Astrocyte (in vitro differentiated cells and primary cell): ENCODE measurements around the gene FER. TPM values are rescaled to one million over a fixed set of nuclear protein-coding genes. Genes with fewer than 3 reads are reported as not detected.

Experiments used
- DNase-seq: peaks from one replicate; pipeline ENCODE4 v3.0.0-alpha.2; 2010; ENCODE audit warnings: low read depth
- FAIRE-seq: peaks from 2 replicates; lab custom pipeline; 2011; peaks lifted over from hg19 to GRCh38; lab: Jason Lieb, UNC
- H2AFZ ChIP-seq: 2 replicates; pipeline ENCODE4 v1.6.0; 2012; ENCODE audit warnings: low read depth, low read length, inconsistent platforms
- H3K27ac ChIP-seq: 2 replicates; pipeline ENCODE4 v1.5.1; 2011; ENCODE audit warnings: low read depth, low read length, inconsistent platforms
- H3K27me3 ChIP-seq: 2 replicates; pipeline ENCODE4 v1.6.0; 2011; ENCODE audit warnings: low read length, inconsistent platforms; ENCODE audit not compliant: insufficient read depth
- H3K36me3 ChIP-seq: 2 replicates; pipeline ENCODE4 v1.5.1; 2011; ENCODE audit warnings: low read length, inconsistent platforms; ENCODE audit not compliant: insufficient read depth
- H3K4me1 ChIP-seq: 2 replicates; pipeline ENCODE4 v1.5.1; 2011; ENCODE audit warnings: low read length, inconsistent platforms; ENCODE audit not compliant: insufficient read depth
- H3K4me2 ChIP-seq: 2 replicates; pipeline ENCODE4 v1.6.0; 2012; ENCODE audit warnings: low read length, inconsistent platforms
- H3K4me3 ChIP-seq: 2 replicates; pipeline ENCODE4 v1.5.1; 2011; ENCODE audit warnings: low read depth, mild to moderate bottlenecking, low read length, inconsistent platforms; ENCODE audit not compliant: insufficient read depth
- H3K79me2 ChIP-seq: 2 replicates; pipeline ENCODE4 v1.6.0; 2012; ENCODE audit warnings: mild to moderate bottlenecking, low read length, inconsistent platforms; ENCODE audit not compliant: insufficient read depth
- H3K9ac ChIP-seq: 2 replicates; pipeline ENCODE4 v1.6.0; 2012; ENCODE audit warnings: mild to moderate bottlenecking, low read length, inconsistent platforms
- H3K9me3 ChIP-seq: 2 replicates; pipeline ENCODE4 v1.5.1; 2012; ENCODE audit warnings: low read depth, mild to moderate bottlenecking, low read length, inconsistent platforms; ENCODE audit not compliant: insufficient read depth
- H4K20me1 ChIP-seq: 2 replicates; pipeline ENCODE4 v1.6.0; 2012; ENCODE audit warnings: low read length, inconsistent platforms; ENCODE audit not compliant: insufficient read depth
- H3K27ac Mint-ChIP-seq: one replicate; pipeline ENCODE4 v1.8.0; 2021; ENCODE audit warnings: mild to moderate bottlenecking, mixed read lengths; ENCODE audit not compliant: unreplicated experiment
- H3K27me3 Mint-ChIP-seq: one replicate; pipeline ENCODE4 v1.8.0; 2021; ENCODE audit warnings: low read depth, mixed read lengths; ENCODE audit not compliant: unreplicated experiment
- H3K36me3 Mint-ChIP-seq: one replicate; pipeline ENCODE4 v1.8.0; 2021; ENCODE audit warnings: low read depth, mixed read lengths; ENCODE audit not compliant: unreplicated experiment
- H3K4me1 Mint-ChIP-seq: one replicate; pipeline ENCODE4 v1.8.0; 2021; ENCODE audit warnings: low read depth, mixed read lengths; ENCODE audit not compliant: unreplicated experiment
- H3K4me3 Mint-ChIP-seq: one replicate; pipeline ENCODE4 v1.8.0; 2021; ENCODE audit warnings: mild to moderate bottlenecking, moderate library complexity, mixed read lengths; ENCODE audit not compliant: unreplicated experiment
- H3K9me3 Mint-ChIP-seq: one replicate; pipeline ENCODE4 v1.8.0; 2021; ENCODE audit warnings: mild to moderate bottlenecking, mixed read lengths; ENCODE audit not compliant: unreplicated experiment
- EZH2 ChIP-seq: IDR thresholded peaks from 2 replicates; pipeline ENCODE4 v1.6.1; 2012; ENCODE audit warnings: mild to moderate bottlenecking, low read length, inconsistent platforms; ENCODE audit not compliant: insufficient read depth
- total RNA-seq: library from RNA; stranded (reverse); gene quantifications from 2 replicates; pipeline ENCODE4 v1.2.1, GENCODE V29; 2021
- TF ChIP-seq, protein P1 (sequence below): IDR thresholded peaks from 2 replicates; pipeline ENCODE4 v1.5.1; 2011; ENCODE audit warnings: low read depth, mild to moderate bottlenecking, inconsistent platforms, low read length, moderate library complexity; ENCODE audit not compliant: insufficient read depth

Gene FER
- total RNA-seq, 1 donor from 2014 or later, result 21.6 TPM

DNA sequence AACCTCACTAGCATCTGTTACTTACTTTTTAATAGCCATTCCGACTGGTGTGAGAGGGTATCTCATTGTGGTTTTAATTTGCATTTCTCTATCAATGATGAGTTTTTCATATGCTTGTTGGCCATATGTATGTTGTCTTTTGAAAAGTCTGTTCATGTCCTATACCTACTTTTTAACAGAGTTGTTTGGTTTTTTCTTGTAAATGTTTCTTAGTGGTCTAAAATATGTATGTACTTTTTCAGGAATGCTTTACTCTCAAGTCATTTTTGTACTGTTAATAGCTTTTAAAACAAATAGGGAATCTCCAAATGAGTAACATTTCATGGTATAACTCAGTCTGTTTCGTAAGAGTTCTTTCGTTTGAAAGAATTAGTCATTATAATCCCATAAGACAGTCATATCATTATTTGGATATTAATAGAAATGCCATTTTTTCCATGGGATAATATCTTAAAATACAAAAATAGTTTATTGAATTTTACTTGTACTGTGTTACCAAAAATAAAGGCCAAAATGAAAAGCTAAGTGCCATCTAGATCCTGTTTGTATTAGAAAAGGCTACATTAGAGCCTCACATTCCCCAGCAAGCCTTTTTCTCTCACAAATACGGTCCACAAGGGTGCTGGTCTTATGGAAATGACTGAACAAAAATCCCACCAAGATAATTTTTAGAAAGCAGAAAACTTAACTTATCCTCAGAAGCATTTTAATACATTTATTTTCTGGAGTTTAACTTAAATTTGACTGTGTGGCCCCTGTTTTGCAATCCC is 414.4 kb downstream of the FER start:
- Histone ChIP-seq H3K4me1 (no peaks in the 10 kb centered on the region), H2AFZ (no peak overlapping the region), H3K27ac (no peak overlapping the region), H3K4me3 (no peak overlapping the region), H3K9me3 (no peaks in the 10 kb centered on the region), H3K4me2 (no peak overlapping the region), H3K79me2 (no peaks in the 10 kb centered on the region), H4K20me1 (no peaks in the 10 kb centered on the region), H3K36me3 (no peaks in the 10 kb centered on the region), H3K9ac (no peak overlapping the region), H3K27me3 (no peaks in the 10 kb centered on the region)
- no peak overlapping the region for H3K4me3 Mint-ChIP-seq
- H3K4me1 Mint-ChIP-seq, result no peaks in the 10 kb centered on the region
- no peaks in the 10 kb centered on the region for H3K9me3 Mint-ChIP-seq
- H3K36me3 Mint-ChIP-seq, result no peaks in the 10 kb centered on the region
- TF ChIP-seq, protein P1, sequence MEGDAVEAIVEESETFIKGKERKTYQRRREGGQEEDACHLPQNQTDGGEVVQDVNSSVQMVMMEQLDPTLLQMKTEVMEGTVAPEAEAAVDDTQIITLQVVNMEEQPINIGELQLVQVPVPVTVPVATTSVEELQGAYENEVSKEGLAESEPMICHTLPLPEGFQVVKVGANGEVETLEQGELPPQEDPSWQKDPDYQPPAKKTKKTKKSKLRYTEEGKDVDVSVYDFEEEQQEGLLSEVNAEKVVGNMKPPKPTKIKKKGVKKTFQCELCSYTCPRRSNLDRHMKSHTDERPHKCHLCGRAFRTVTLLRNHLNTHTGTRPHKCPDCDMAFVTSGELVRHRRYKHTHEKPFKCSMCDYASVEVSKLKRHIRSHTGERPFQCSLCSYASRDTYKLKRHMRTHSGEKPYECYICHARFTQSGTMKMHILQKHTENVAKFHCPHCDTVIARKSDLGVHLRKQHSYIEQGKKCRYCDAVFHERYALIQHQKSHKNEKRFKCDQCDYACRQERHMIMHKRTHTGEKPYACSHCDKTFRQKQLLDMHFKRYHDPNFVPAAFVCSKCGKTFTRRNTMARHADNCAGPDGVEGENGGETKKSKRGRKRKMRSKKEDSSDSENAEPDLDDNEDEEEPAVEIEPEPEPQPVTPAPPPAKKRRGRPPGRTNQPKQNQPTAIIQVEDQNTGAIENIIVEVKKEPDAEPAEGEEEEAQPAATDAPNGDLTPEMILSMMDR, result no peak
- TF ChIP-seq EZH2, result no peak
- no peak for DNase-seq
- H3K27ac Mint-ChIP-seq, result no peak overlapping the region
- H3K27me3 Mint-ChIP-seq, result no peaks in the 10 kb centered on the region
- no peak for FAIRE-seq

- Mint-ChIP-seq H3K27me3 (no peaks in the 10 kb centered on the region), H3K36me3 (peaks cover 2% of the 10 kb centered on the region), H3K27ac (no peak overlapping the region), H3K4me3 (no peak overlapping the region), H3K9me3 (no peaks in the 10 kb centered on the region), H3K4me1 (no peaks in the 10 kb centered on the region)
- H3K4me3 ChIP-seq, result no peak overlapping the region
- DNase-seq (no peak), FAIRE-seq (no peak)
- no peaks in the 10 kb centered on the region for H4K20me1 ChIP-seq
- H3K9ac ChIP-seq, result no peak overlapping the region
- no peak overlapping the region for H3K27ac ChIP-seq
- no peak for TF ChIP-seq EZH2
- TF ChIP-seq, protein P1, result no peak
- H3K4me1 ChIP-seq, result no peaks in the 10 kb centered on the region
- no peak overlapping the region for H3K4me2 ChIP-seq
- no peaks in the 10 kb centered on the region for H3K36me3 ChIP-seq
- no peaks in the 10 kb centered on the region for H3K9me3 ChIP-seq
- no peaks in the 10 kb centered on the region for H3K79me2 ChIP-seq
- no peaks in the 10 kb centered on the region for H3K27me3 ChIP-seq
- H2AFZ ChIP-seq, result no peak overlapping the region
Observed at GRCh38 chr5:109163336-109163735, 415.6 kb downstream of the FER start.

DNA sequence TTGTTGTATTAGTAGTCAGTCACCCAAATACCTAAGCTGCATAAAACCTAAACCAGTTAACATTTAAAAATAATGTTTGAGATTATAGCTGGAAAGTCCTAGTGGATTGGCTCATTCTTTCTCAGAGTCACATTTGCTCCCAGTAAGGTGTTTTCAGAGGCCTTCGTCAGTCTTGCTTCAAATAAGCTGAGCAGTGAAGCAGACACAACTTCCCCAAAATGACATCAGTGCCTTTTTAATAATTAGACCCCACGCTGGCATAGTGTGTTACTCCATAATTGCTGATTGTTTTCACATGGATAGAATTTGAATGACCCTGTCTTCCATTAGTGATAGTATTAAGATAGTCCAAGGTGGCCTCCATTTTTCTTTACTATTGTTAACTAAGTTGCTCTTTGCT is 416.3 kb downstream of the FER start:
- Histone ChIP-seq H3K27ac (no peak overlapping the region), H3K4me2 (no peak overlapping the region), H3K9ac (no peak overlapping the region), H3K4me3 (no peak overlapping the region), H3K4me1 (no peaks in the 10 kb centered on the region), H3K9me3 (no peaks in the 10 kb centered on the region), H3K79me2 (no peaks in the 10 kb centered on the region), H3K27me3 (no peaks in the 10 kb centered on the region), H2AFZ (no peak overlapping the region), H3K36me3 (no peaks in the 10 kb centered on the region), H4K20me1 (no peaks in the 10 kb centered on the region)
- TF ChIP-seq, protein P1, result no peak
- TF ChIP-seq EZH2, result no peak
- Mint-ChIP-seq H3K36me3 (peaks cover 2% of the 10 kb centered on the region), H3K4me1 (no peaks in the 10 kb centered on the region), H3K4me3 (no peak overlapping the region), H3K9me3 (no peaks in the 10 kb centered on the region), H3K27ac (no peak overlapping the region), H3K27me3 (no peaks in the 10 kb centered on the region)
- DNase-seq, result no peak
- FAIRE-seq, result no peak
